Endothelial cell of umbilical vein (primary cell): ENCODE measurements around the gene HIPK4. TPM values are rescaled to one million over a fixed set of nuclear protein-coding genes. Genes with fewer than 3 reads are reported as not detected.

ENCODE experiments used
- BruUV-seq: library from RNA; stranded (reverse); fragments of 400-500 nt; replicated peaks from 2 replicates; lab custom pipeline; 2021; lab: Mats Ljungman, UMichigan
- CTCF ChIA-PET: fragments of 300-600, 350-600 bp; sonication (Branson Sonifier 250); formaldehyde crosslinking; loops from one replicate; lab custom pipeline; 2021; ENCODE audit warnings: antibody characterized with exemption, inconsistent platforms; lab: Charles Lee
- POLR2A ChIA-PET: fragments of 300-600, 350-600 bp; sonication (Branson Sonifier 250); formaldehyde crosslinking; loops from one replicate; lab custom pipeline; 2021; ENCODE audit warnings: antibody characterized with exemption, inconsistent platforms; lab: Charles Lee
- DNase-seq: peaks from one replicate; pipeline ENCODE4 v3.0.0-alpha.2; 2011; ENCODE audit warnings: low read depth, low spot score
- FAIRE-seq: peaks from 2 replicates; lab custom pipeline; 2011; peaks lifted over from hg19 to GRCh38; lab: Jason Lieb, UNC
- H2AFZ ChIP-seq: 2 replicates; pipeline ENCODE4 v1.6.0; 2012; ENCODE audit warnings: low read depth, low read length, control low read depth, inconsistent platforms
- H3K27ac ChIP-seq: 2 replicates; pipeline ENCODE4 v1.5.1; 2011; ENCODE audit warnings: low read depth, mild to moderate bottlenecking, control low read depth, low read length, moderate library complexity; ENCODE audit not compliant: insufficient read depth
- H3K27me3 ChIP-seq, 2 experiments: 2 replicates each; pipeline versions ENCODE4 v1.6.0 to v1.6.1; 2011; ENCODE audit warnings: low read length in 2 of 2, mixed read lengths in 1 of 2; ENCODE audit not compliant: control insufficient read depth in 2 of 2, insufficient read depth in 2 of 2
- H3K36me3 ChIP-seq, 2 experiments: 2 replicates in 1 of 2; 3 replicates in 1 of 2; pipeline ENCODE4 v1.5.1; 2011; ENCODE audit warnings: low read length in 2 of 2, mild to moderate bottlenecking in 1 of 2, moderate library complexity in 1 of 2; ENCODE audit not compliant: control insufficient read depth in 2 of 2, insufficient read depth in 2 of 2; ENCODE audit errors: extremely low read depth in 1 of 2
- H3K4me1 ChIP-seq: 3 replicates; pipeline ENCODE4 v1.5.1; 2011; ENCODE audit warnings: mild to moderate bottlenecking, low read length; ENCODE audit not compliant: control insufficient read depth, insufficient read depth; ENCODE audit errors: extremely low read depth
- H3K4me2 ChIP-seq: 2 replicates; pipeline ENCODE4 v1.6.1; 2011; ENCODE audit warnings: low read length, control low read depth, mixed read lengths; ENCODE audit not compliant: insufficient read depth
- H3K4me3 ChIP-seq, 3 experiments: fragments of 200-600 bp in 1 of 3; sonication (generic), shearing (Covaris generic) in 1 of 3; replicated peaks in 1 of 3; 2 replicates each; pipeline ENCODE4 v1.5.1; 2011 to 2016; ENCODE audit warnings: control low read depth in 3 of 3, low read length in 3 of 3, mild to moderate bottlenecking in 2 of 3, inconsistent platforms in 1 of 3, low read depth in 1 of 3, moderate library complexity in 1 of 3; ENCODE audit not compliant: insufficient read depth in 1 of 3
- H3K79me2 ChIP-seq: 2 replicates; pipeline ENCODE4 v1.6.0; 2012; ENCODE audit warnings: low read length, inconsistent platforms; ENCODE audit not compliant: control insufficient read depth, insufficient read depth
- H3K9ac ChIP-seq: replicated peaks from 2 replicates; pipeline ENCODE3; 2011; ENCODE audit warnings: low read length, control low read depth; ENCODE audit not compliant: insufficient read depth; ENCODE audit errors: extremely low read depth
- H3K9me1 ChIP-seq: replicated peaks from 3 replicates; pipeline ENCODE4 v1.6.0; 2011; ENCODE audit warnings: mild to moderate bottlenecking, low read length; ENCODE audit not compliant: control insufficient read depth, insufficient read depth; ENCODE audit errors: extremely low read depth
- H3K9me3 ChIP-seq: replicated peaks from 2 replicates; pipeline ENCODE4 v1.5.1; 2012; ENCODE audit warnings: low read length, inconsistent platforms; ENCODE audit not compliant: control insufficient read depth, insufficient read depth
- H4K20me1 ChIP-seq: replicated peaks from 2 replicates; pipeline ENCODE3; 2011; ENCODE audit warnings: mild to moderate bottlenecking, low read length; ENCODE audit not compliant: control insufficient read depth, insufficient read depth; ENCODE audit errors: extremely low read depth
- CTCF ChIP-seq, 2 donors: IDR thresholded peaks; 1 replicate in 1 of 2; 2 replicates in 1 of 2; pipeline ENCODE4 v1.5.1; 2011; ENCODE audit warnings: low read length in 2 of 2, mild to moderate bottlenecking in 2 of 2, moderate library complexity in 2 of 2, control low read depth in 1 of 2, inconsistent platforms in 1 of 2, low read depth in 1 of 2; ENCODE audit not compliant: insufficient read depth in 1 of 2; ENCODE audit errors: extremely low read depth in 1 of 2
- EZH2 ChIP-seq: IDR thresholded peaks from 2 replicates; pipeline ENCODE4 v1.6.1; 2012; ENCODE audit warnings: borderline replicate concordance, low read depth, mild to moderate bottlenecking, moderate library complexity, low read length, inconsistent platforms; ENCODE audit not compliant: severe bottlenecking
- FOS ChIP-seq: IDR thresholded peaks from 2 replicates; pipeline ENCODE4 v1.6.1; 2011; ENCODE audit warnings: mild to moderate bottlenecking, low read length, moderate library complexity, borderline replicate concordance; ENCODE audit not compliant: insufficient read depth
- GATA2 ChIP-seq: IDR thresholded peaks from 2 replicates; pipeline ENCODE4 v1.7.0; 2011; ENCODE audit warnings: low read depth, mild to moderate bottlenecking, moderate library complexity, mixed read lengths, low read length; ENCODE audit not compliant: insufficient read length, insufficient read depth
- JUN ChIP-seq: IDR thresholded peaks from 2 replicates; pipeline ENCODE4 v1.6.1; 2011; ENCODE audit warnings: borderline replicate concordance, low read depth; ENCODE audit not compliant: insufficient read length, insufficient read depth
- MAX ChIP-seq: IDR thresholded peaks from 2 replicates; pipeline ENCODE4 v1.6.1; 2011; ENCODE audit not compliant: insufficient read depth, insufficient read length
- MYC ChIP-seq: IDR thresholded peaks from one replicate; pipeline ENCODE4 v1.6.1; 2011; ENCODE audit warnings: mild to moderate bottlenecking, low read depth, low read length
- POLR2A ChIP-seq: IDR thresholded peaks from 2 replicates; pipeline ENCODE4 v1.6.1; 2012; ENCODE audit warnings: low read depth, mild to moderate bottlenecking, control low read depth, low read length
- POLR2AphosphoS5 ChIP-seq: IDR thresholded peaks from 2 replicates; pipeline ENCODE4 v1.6.1; 2012; ENCODE audit warnings: low read depth, mild to moderate bottlenecking, control low read depth, low read length, moderate library complexity; ENCODE audit not compliant: insufficient read depth
- dilution Hi-C: fragments of 300-500 bp; cut with MboI; formaldehyde crosslinking; loops from one replicate; pipeline ENCODE4 v1.15.0; 2019; ENCODE audit warnings: low sequenced_read_pairs; ENCODE audit not compliant: extremely low pct_ligation_motif_present
- intact Hi-C: fragments of 100-400 bp; cut with micrococcal nuclease; formaldehyde crosslinking; loops from one replicate; pipeline ENCODE4 v1.10.0; 2022
- polyA plus RNA-seq, 4 experiments: library from polyadenylated mRNA; depleted of rRNA in 3 of 4; stranded (reverse) in 3 of 4; unstranded in 1 of 4; fragments of >200 nt; gene quantifications; 2 replicates each; pipeline versions ENCODE4 v1.2.1 to v1.2.3, GENCODE V29; 2011 to 2012; ENCODE audit warnings: missing spikeins in 1 of 4
- total RNA-seq: library from RNA; stranded (reverse); gene quantifications from 2 replicates; pipeline ENCODE4 v1.2.3, GENCODE V29; 2021

HIPK4 gene
- total and polyA plus RNA-seq, 2 donors (not counting 3 experiments of a cell fraction or from before 2014, with no cell fraction given): 0.12 TPM; not detected in 1

GRCh38 chr19:40398417-40399131 lies 8.6 kb upstream of the HIPK4 start:
- Histone ChIP-seq H3K9ac (no peak overlapping the region), H3K4me2 (peak overlapping the region; percentile 28), H3K27ac (no peak overlapping the region), H3K4me3 (no peak overlapping the region), H3K27me3 (no peaks in the 10 kb centered on the region), H3K4me1 (peaks cover 2% of the 10 kb centered on the region), H3K9me1 (no peaks in the 10 kb centered on the region), H3K9me3 (no peaks in the 10 kb centered on the region), H4K20me1 (no peaks in the 10 kb centered on the region), H3K79me2 (no peaks in the 10 kb centered on the region), H3K36me3 (no peaks in the 10 kb centered on the region), H2AFZ (peak overlapping the region; percentile 85)
- no TSS peak for BruUV-seq
- CTCF ChIA-PET: no interaction called here
- intact Hi-C loops: no loop called here
- POLR2A ChIA-PET: no interaction called here
- FAIRE-seq (peak; percentile 55), DNase-seq (peak; percentile 25)
- dilution Hi-C loops: no loop called here
- no peak for TF ChIP-seq EZH2
- no peak for TF ChIP-seq JUN
- TF ChIP-seq POLR2A: no peak
- TF ChIP-seq MAX: no peak
- TF ChIP-seq GATA2: no peak
- TF ChIP-seq CTCF (IDR thresholded peaks at IDR 0.05; ENCODE audit: extremely low read depth in 1 of 2, insufficient read depth in 1 of 2, low read depth in 1 of 2, low read length in 2 of 2): no peak
- TF ChIP-seq MYC: no peak
- no peak for TF ChIP-seq POLR2AphosphoS5
- TF ChIP-seq FOS: no peak
